ENCODE results near the gene UBALD1. TPM values are rescaled to one million over a fixed set of nuclear protein-coding genes. Genes with fewer than 3 reads are reported as not detected.

Gene UBALD1
- total and polyA plus RNA-seq, 10 of the 15 experiments (the other 5 are each of a cell fraction or from before 2014, with no cell fraction given), result 0.05 to 32.7 (median 5.1) TPM

DNA sequence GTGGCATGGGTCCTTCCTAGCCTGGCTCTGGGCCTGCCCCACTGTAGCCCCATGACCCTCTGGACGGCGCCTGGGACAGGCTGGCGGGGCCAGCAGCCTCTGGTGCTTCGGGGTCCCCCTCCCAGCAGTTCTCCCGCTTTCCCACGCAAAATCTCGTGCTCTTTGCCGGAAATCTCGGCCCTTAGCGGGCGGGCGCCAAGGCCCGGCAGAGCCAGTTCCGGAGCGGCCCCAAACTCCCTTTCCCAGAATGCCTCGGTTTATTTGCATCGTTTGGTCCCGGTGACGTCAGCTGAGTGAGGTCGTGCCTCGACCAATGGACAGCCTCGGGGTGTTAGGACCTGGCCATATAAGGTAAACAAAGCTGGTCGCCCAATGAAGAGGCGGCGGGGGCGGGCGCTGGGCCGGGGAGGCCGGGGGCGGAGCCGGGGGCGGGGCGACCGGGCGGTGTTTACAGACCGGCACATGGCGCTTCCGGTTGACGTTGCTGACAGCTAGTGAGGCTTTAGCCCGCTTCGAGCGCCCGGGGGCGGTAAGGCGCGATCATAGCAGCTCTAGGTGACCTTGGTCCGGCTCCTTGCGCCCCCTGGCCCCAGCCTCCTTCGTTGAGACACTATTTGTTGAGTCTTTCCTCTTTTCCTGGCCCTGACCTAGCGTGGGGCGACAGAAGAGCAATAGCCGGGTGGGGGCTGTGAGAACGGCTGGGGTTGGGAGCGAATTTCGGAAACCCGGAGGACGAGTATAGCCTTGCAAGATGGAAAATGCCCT lies 1.5 kb upstream of the UBALD1 start (continued):
- TF ChIP-seq HDAC2 (IDR thresholded peaks at IDR 0.05) (no peak), POU2F2 (IDR thresholded peaks at IDR 0.05; ENCODE audit: borderline replicate concordance, low read depth, low read length) (peak; percentile 95; the same call in 2 of the 3 replicates), ATF7 (IDR thresholded peaks at IDR 0.05; ENCODE audit: low read depth) (peak; percentile 97), SMARCA5 (IDR thresholded peaks at IDR 0.05) (peak; percentile 58; the same call in 1 of the 2 replicates), PAX8 (IDR thresholded peaks at IDR 0.05) (no peak), KDM1A (IDR thresholded peaks at IDR 0.05; ENCODE audit: borderline replicate concordance) (no peak), REST (IDR thresholded peaks at IDR 0.05; ENCODE audit: low read depth, low read length) (no peak), NFYB (IDR thresholded peaks at IDR 0.05; ENCODE audit: insufficient read depth, low read depth, low read length) (peak; percentile 95), BCL3 (IDR thresholded peaks at IDR 0.05; ENCODE audit: borderline replicate concordance, insufficient read depth, low read depth, low read length, poor library complexity, severe bottlenecking) (peak; percentile 17), CHD4 (IDR thresholded peaks at IDR 0.05) (no peak), NR2C2 (IDR thresholded peaks at IDR 0.05; ENCODE audit: borderline replicate concordance, control insufficient read depth, insufficient read length, low read depth) (no peak), RAD51 (IDR thresholded peaks at IDR 0.05) (no peak), POLR2AphosphoS5 (IDR thresholded peaks at IDR 0.05; ENCODE audit: low read length) (peak; percentile 87), MEF2A (IDR thresholded peaks at IDR 0.05; ENCODE audit: insufficient read depth, low read depth, low read length) (no peak), YY1 (IDR thresholded peaks at IDR 0.05; ENCODE audit: low read depth, low read length) (peak; percentile 72), SIN3A (IDR thresholded peaks at IDR 0.05; ENCODE audit: low read depth, low read length) (peak; percentile 83), SIX5 (IDR thresholded peaks at IDR 0.05; ENCODE audit: low read depth, low read length, severe bottlenecking) (peak; percentile 78), KAT2A (conservative IDR thresholded peaks at IDR 0.05; ENCODE audit: control insufficient read depth, low read depth, low read length) (no peak), EZH2 (IDR thresholded peaks at IDR 0.05; ENCODE audit: borderline replicate concordance, control insufficient read depth, low read depth, low read length) (no peak), ELK1 (IDR thresholded peaks at IDR 0.05; ENCODE audit: low read depth, low read length) (peak; percentile 95), POLR2A (IDR thresholded peaks at IDR 0.05; ENCODE audit: low read depth, low read length) (peak; percentile 91), NBN (IDR thresholded peaks at IDR 0.05) (peak; percentile 94)

All from GM12878 (cell line).